Omental fat pad (tissue), 4 donors: ENCODE measurements around the gene FBXL7. TPM values are rescaled to one million over a fixed set of nuclear protein-coding genes. Genes with fewer than 3 reads are reported as not detected.

Source experiments
- ATAC-seq: fragments of 150-250 bp; one replicate; pipeline ENCODE4 v1.9.1; 2016; ENCODE audit warnings: mild to moderate bottlenecking, moderate library complexity; ENCODE audit not compliant: low FRiP score
- DNase-seq: peaks from one replicate; pipeline ENCODE4 v3.0.0-alpha.2; 2019; ENCODE audit warnings: low spot score
- total RNA-seq, 4 donors: library from RNA; depleted of rRNA; stranded (reverse); fragments of >200 nt; gene quantifications; one replicate each; pipeline ENCODE4 v1.1.0, GENCODE V29; 2016
- TF ChIP-seq, protein P1 (sequence below), 3 donors: fragments of 450-650 bp; IDR thresholded peaks; one replicate each; pipeline ENCODE4 v1.5.1; 2016 to 2017; ENCODE audit warnings: antibody characterized with exemption in 3 of 3, mild to moderate bottlenecking in 3 of 3, moderate library complexity in 2 of 3

Gene FBXL7
- total RNA-seq, 4 donors from 2014 or later, result 9.1 to 47.1 (median 17.1) TPM

DNA sequence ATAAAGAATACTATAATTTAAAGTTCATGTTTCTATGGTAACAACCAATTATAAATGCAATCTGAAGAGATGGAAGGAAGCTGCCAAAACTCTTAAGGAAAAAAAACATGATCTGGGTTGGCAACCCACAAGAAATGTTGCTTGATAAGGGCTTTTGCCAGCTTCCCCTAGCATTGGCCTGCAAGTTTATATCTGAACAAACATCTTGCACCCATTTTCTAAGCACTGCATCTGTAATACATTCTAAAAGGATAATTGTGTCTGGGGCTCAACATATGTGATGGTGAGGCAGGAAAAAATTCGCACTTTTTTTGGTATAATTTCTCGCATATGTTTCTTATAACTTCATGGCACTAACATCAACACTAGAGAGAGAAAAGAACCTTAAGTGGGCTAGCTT, 276.4 kb downstream of the FBXL7 start:
- no peak for ATAC-seq
- TF ChIP-seq, protein P1, sequence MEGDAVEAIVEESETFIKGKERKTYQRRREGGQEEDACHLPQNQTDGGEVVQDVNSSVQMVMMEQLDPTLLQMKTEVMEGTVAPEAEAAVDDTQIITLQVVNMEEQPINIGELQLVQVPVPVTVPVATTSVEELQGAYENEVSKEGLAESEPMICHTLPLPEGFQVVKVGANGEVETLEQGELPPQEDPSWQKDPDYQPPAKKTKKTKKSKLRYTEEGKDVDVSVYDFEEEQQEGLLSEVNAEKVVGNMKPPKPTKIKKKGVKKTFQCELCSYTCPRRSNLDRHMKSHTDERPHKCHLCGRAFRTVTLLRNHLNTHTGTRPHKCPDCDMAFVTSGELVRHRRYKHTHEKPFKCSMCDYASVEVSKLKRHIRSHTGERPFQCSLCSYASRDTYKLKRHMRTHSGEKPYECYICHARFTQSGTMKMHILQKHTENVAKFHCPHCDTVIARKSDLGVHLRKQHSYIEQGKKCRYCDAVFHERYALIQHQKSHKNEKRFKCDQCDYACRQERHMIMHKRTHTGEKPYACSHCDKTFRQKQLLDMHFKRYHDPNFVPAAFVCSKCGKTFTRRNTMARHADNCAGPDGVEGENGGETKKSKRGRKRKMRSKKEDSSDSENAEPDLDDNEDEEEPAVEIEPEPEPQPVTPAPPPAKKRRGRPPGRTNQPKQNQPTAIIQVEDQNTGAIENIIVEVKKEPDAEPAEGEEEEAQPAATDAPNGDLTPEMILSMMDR (IDR thresholded peaks at IDR 0.05), result no peak
- no peak for DNase-seq

DNA sequence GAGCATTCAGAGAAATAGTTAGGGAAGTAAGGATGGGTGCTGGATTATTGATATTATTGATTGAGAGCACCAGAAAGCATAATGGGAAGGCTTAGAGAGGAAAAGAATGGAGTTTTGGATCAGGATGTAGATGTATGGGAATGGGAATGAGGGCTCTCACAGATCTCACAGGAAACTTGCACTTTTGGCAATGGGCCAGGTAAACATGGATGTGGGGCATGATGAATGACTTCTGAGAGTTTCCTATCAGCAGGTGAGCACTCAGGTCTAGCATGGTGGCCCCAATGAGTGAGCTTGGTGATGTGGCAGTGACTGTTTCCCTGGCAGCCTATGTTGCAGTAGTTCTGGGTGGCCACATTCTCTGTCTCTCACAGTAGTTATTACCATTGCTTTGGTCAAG, 283.8 kb downstream of the FBXL7 start:
- DNase-seq, result no peak
- no peak for ATAC-seq
- TF ChIP-seq, protein P1 (IDR thresholded peaks at IDR 0.05), result no peak

DNA sequence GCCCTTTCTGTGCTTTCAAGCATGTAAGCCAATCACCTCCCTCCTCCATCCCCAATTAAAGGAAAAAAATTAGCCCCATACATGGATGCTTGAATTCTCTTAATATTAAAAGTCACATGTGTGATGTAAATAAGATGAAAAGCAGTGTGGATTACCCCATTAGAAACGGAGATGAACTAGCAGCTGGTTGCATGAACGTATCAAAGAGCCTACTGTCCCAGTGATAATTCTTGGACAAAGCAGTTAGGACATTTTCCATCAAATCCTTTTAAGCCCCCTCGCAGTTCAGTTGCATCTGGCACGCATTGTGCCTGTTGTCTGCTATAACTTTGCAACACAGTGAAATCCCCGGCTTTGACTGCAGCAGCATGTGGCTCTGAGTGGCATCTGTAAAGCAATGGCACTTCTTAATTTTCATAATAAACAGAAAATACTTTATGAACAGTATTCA, 285.6 kb downstream of the FBXL7 start:
- TF ChIP-seq, protein P1 (IDR thresholded peaks at IDR 0.05), result no peak
- no peak for DNase-seq
- no peak for ATAC-seq

DNA sequence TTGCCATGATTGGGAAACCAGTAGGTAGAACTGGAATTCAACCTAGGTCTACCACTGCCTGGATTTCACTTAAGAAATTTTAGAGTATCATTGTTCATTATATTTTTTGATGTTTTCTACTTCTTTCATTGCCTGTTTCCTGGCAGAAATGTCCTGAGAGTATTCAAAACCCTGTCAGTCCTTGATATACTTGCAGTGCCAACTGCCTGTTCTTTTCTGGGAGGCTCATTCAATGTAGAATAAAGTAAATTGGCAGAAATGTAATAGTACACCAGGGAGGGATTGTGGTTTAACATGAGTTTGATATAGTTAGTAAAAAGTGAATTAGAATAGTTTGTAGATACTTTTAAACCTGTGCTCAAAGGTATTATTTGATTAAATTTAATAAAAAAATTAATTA, 286.3 kb downstream of the FBXL7 start:
- TF ChIP-seq, protein P1 (IDR thresholded peaks at IDR 0.05), result no peak

DNA sequence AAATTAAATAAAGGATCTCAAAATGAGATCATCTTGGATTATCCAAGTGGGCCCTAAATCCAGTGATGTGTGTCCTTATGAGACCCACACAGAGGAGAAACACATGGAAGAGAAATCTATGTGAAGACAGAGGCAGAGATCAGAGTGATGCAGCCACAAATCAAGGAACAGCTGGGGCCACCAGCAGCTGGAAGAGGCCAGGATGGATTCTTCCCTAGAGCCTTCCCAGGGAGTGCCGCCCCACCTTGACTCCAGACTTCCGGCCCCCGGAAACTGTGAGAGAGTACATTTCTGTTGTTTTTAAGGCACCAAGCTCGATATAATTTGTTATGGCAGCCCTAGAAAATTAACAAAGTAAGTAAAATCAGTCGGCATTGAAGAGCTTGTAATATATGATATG, 286.9 kb downstream of the FBXL7 start:
- no peak for DNase-seq
- TF ChIP-seq, protein P1 (IDR thresholded peaks at IDR 0.05), result no peak
- ATAC-seq, result no peak

More for the DNA sequence above, 286.3 kb downstream of the FBXL7 start:
- ATAC-seq, result no peak
- no peak for DNase-seq

DNA sequence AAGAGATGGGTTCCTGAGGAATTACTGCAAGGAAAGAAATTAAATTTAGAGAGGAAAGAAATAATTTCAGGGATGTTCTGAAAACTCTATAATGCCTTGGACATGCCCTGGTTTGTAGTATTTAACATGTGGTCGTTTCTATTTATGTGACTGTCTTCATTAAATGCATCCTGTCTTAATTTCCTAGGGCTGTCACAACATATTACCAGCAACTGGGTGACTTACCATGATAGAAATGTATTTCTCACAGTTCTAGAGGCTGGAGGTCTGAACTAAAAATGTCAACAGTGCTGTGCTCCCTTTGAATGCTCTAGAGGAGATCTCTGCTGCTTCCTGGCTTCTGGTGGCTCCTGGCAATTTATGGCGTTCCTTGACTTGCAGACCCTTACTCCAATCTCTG, 287.7 kb downstream of the FBXL7 start:
- TF ChIP-seq, protein P1 (IDR thresholded peaks at IDR 0.05), result no peak
- no peak for ATAC-seq
- no peak for DNase-seq

DNA sequence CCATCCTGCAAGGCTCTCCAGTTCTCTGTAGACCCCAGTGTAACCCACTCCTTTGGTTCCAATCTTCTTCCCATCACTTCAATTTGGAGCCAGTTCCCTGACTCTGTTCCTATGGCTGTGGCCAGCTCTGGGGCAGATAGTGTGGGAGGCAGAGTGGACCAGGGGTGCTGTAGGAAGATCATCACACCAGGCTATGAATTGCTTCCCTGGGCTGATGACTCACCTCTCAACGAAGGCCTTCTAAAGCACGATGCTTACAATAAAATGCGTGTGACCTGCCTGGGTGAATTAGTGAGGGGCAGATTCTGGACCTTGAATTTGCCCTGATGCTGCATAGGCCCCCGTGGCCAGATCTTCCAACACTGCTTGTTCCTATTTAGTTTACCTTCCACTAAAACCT, 289.7 kb downstream of the FBXL7 start:
- DNase-seq, result no peak
- TF ChIP-seq, protein P1 (IDR thresholded peaks at IDR 0.05), result no peak
- no peak for ATAC-seq
